Stimulated activated naive B cell treated with anti-CD40 and anti-IgM and Interleukin-4, amounts not matched to agents 10 μg/mL and 1 μg/mL and 100 μg/mL, for 72 hours (primary cell): ENCODE data around the gene NT5DC4.
"Not testable (repeated sequence)": the region's sequence is repeated elsewhere in the genome, so short reads cannot be mapped to it uniquely, and the experiment has no call there.

Source experiments
- ATAC-seq, 2 donors: fragments of 150-1000 bp; cut with Tn5 transposase; replicated peaks; 2 replicates each; pipeline ENCODE4 v1.10.0; 2021; ENCODE audit warnings: moderate library complexity in 1 of 2
- DNase-seq: peaks from one replicate; pipeline ENCODE4 v3.0.0; 2021
- H3K27ac Mint-ChIP-seq: one replicate; pipeline ENCODE4 v1.8.0; 2022; ENCODE audit warnings: mild to moderate bottlenecking, mixed read lengths
- H3K27me3 Mint-ChIP-seq, 2 donors: one replicate each; pipeline ENCODE4 v1.8.0; 2022; ENCODE audit warnings: mixed read lengths in 2 of 2
- H3K36me3 Mint-ChIP-seq, 2 donors: one replicate each; pipeline ENCODE4 v1.8.0; 2022; ENCODE audit warnings: mixed read lengths in 2 of 2, mild to moderate bottlenecking in 1 of 2
- H3K4me1 Mint-ChIP-seq, 2 donors: one replicate each; pipeline ENCODE4 v1.8.0; 2022; ENCODE audit warnings: mixed read lengths in 2 of 2, mild to moderate bottlenecking in 1 of 2
- H3K4me3 Mint-ChIP-seq, 2 donors: one replicate each; pipeline ENCODE4 v1.8.0; 2022; ENCODE audit warnings: mild to moderate bottlenecking in 2 of 2, mixed read lengths in 2 of 2, moderate library complexity in 1 of 2
- H3K9me3 Mint-ChIP-seq, 2 donors: one replicate each; pipeline ENCODE4 v1.8.0; 2022; ENCODE audit warnings: mixed read lengths in 2 of 2, mild to moderate bottlenecking in 1 of 2

The NT5DC4 gene

GRCh38 chr2:112690853-112691401 lies 29.9 kb upstream of the NT5DC4 start:
- Mint-ChIP-seq H3K9me3 (no peaks in the 10 kb centered on the region), H3K4me3 (peak overlapping the region; percentile 66 to 80), H3K4me1 (peaks cover 34 to 51% of the 10 kb centered on the region in 2 donors)

GRCh38 chr2:112691881-112692281 lies 28.9 kb upstream of the NT5DC4 start:
- H3K36me3 Mint-ChIP-seq = no peaks in the 10 kb centered on the region
- no peak for DNase-seq
- ATAC-seq = no peak

More at GRCh38 chr2:112690853-112691401, 29.9 kb upstream of the NT5DC4 start:
- no peaks in the 10 kb centered on the region for H3K27me3 Mint-ChIP-seq
- peak; percentile 72 to 77 for ATAC-seq
- H3K36me3 Mint-ChIP-seq = no peaks in the 10 kb centered on the region
- peak; percentile 50 for DNase-seq
- H3K27ac Mint-ChIP-seq = peak overlapping the region; percentile 73

DNA sequence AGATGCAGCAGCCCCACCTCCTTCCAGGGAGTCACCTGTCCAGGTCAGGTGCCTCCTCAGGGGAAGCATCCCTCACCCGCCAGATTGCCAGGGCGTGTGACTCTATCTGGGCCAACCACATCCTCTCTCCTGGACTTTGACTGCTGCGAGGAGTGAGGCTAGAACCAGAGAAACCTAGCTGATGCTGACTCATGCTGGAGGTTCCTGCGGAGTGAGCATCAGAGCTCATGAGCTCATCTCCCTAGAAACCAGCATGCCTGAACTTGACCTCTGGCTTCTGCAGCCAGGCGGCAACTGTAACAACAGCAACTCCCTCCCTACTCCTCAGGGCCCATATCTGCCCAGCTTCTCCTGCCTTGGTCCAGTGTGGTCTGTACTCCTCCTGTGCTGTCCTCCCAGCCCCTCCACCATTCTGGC lies 28.3 kb upstream of the NT5DC4 start:
- Mint-ChIP-seq H3K27ac (peak overlapping the region; percentile 38), H3K27me3 (no peaks in the 10 kb centered on the region), H3K9me3 (no peaks in the 10 kb centered on the region), H3K36me3 (no peaks in the 10 kb centered on the region), H3K4me1 (peaks cover 36 to 48% of the 10 kb centered on the region in 2 donors), H3K4me3 (peak overlapping the region; percentile 38 to 41)
- ATAC-seq (peak; percentile 83), DNase-seq (no peak)

More at GRCh38 chr2:112691881-112692281, 28.9 kb upstream of the NT5DC4 start:
- Mint-ChIP-seq H3K9me3 (no peaks in the 10 kb centered on the region), H3K4me1 (peaks cover 33 to 48% of the 10 kb centered on the region in 2 donors), H3K27ac (peak overlapping the region; percentile 33), H3K27me3 (no peaks in the 10 kb centered on the region), H3K4me3 (no peak overlapping the region)

- Mint-ChIP-seq H3K4me1 (peaks cover 37 to 48% of the 10 kb centered on the region in 2 donors), H3K27me3 (no peaks in the 10 kb centered on the region), H3K4me3 (peak overlapping the region; percentile 38 to 41), H3K36me3 (no peaks in the 10 kb centered on the region), H3K9me3 (no peaks in the 10 kb centered on the region), H3K27ac (peak overlapping the region; percentile 38)
- DNase-seq (no peak), ATAC-seq (peak; percentile 23 to 26)
Measured at GRCh38 chr2:112692918-112693317, 27.9 kb upstream of the NT5DC4 start.

GRCh38 chr2:112693596-112693995 lies 27.2 kb upstream of the NT5DC4 start:
- Mint-ChIP-seq H3K9me3 (no peaks in the 10 kb centered on the region), H3K4me3 (no peak overlapping the region), H3K4me1 (peaks cover 35 to 42% of the 10 kb centered on the region in 2 donors), H3K27ac (peak overlapping the region; percentile 81), H3K27me3 (no peaks in the 10 kb centered on the region), H3K36me3 (no peaks in the 10 kb centered on the region)
- DNase-seq (no peak), ATAC-seq (no peak)

- DNase-seq = no peak
- H3K27me3 Mint-ChIP-seq = no peaks in the 10 kb centered on the region
- H3K9me3 Mint-ChIP-seq = no peaks in the 10 kb centered on the region
- no peak overlapping the region for H3K4me3 Mint-ChIP-seq
- peaks cover 37 to 45% of the 10 kb centered on the region in 2 donors for H3K4me1 Mint-ChIP-seq
- no peak overlapping the region for H3K27ac Mint-ChIP-seq
- no peak for ATAC-seq
- H3K36me3 Mint-ChIP-seq = no peaks in the 10 kb centered on the region
Measured at GRCh38 chr2:112694182-112694581, 26.6 kb upstream of the NT5DC4 start.

DNA sequence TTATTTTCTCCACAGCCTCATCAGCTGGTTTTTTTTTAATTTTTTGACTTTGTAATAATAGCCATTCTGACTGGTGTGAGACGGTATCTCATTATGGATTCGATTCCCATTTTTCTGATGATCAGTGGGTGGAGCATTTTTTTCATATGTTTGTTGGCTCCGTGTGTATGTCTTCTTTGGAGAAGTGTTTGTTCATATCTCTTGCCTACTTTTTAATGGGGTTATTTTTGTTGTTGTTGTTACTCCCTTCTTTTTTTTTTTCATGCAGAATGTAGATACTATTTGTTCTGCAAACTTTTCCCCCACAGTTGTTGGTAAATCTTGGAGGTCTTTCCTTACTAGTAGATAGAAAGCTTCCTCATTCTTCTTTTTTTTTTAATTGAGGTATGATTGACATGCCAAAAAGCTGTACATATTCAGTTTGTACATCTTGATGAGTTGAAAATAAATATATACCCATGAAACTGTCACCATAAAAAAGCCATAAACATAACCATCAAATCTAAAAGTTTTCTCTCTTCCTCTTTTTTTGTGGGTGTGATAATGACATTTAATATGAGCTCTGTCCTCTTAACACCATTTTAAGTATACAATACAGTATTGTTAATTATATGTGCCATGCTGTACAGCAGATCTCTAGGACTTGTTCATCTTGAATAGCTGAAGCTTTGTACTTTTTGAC lies 21.8 kb upstream of the NT5DC4 start:
- ATAC-seq = no peak
- peak overlapping the region; percentile 6 for H3K27ac Mint-ChIP-seq
- no peak for DNase-seq
- H3K4me3 Mint-ChIP-seq = peak overlapping the region in 1 of 2 donors; percentile 35
- no peaks in the 10 kb centered on the region for H3K9me3 Mint-ChIP-seq
- H3K36me3 Mint-ChIP-seq = no peaks in the 10 kb centered on the region
- H3K4me1 Mint-ChIP-seq = peaks cover 35 to 47% of the 10 kb centered on the region in 2 donors
- no peaks in the 10 kb centered on the region for H3K27me3 Mint-ChIP-seq

GRCh38 chr2:112699984-112700667 lies 20.7 kb upstream of the NT5DC4 start:
- H3K27ac Mint-ChIP-seq = peak overlapping the region; percentile 84
- H3K4me1 Mint-ChIP-seq = peaks cover 42 to 56% of the 10 kb centered on the region in 2 donors

GRCh38 chr2:112701052-112701451 lies 19.8 kb upstream of the NT5DC4 start:
- H3K27ac Mint-ChIP-seq = peak overlapping the region; percentile 81
- ATAC-seq (peak in 1 of 2 donors; percentile 25), DNase-seq (no peak)
- H3K27me3 Mint-ChIP-seq = no peaks in the 10 kb centered on the region
- H3K36me3 Mint-ChIP-seq = no peaks in the 10 kb centered on the region
- peaks cover 0 to 2% of the 10 kb centered on the region in 2 donors for H3K9me3 Mint-ChIP-seq
- H3K4me3 Mint-ChIP-seq = peak overlapping the region; percentile 22 to 32
- peaks cover 51 to 63% of the 10 kb centered on the region in 2 donors for H3K4me1 Mint-ChIP-seq

More at GRCh38 chr2:112699984-112700667, 20.7 kb upstream of the NT5DC4 start:
- DNase-seq (no peak), ATAC-seq (peak; percentile 39 to 47)
- Mint-ChIP-seq H3K4me3 (peak overlapping the region; percentile 29 to 48), H3K9me3 (peaks cover 0 to 2% of the 10 kb centered on the region in 2 donors), H3K36me3 (no peaks in the 10 kb centered on the region), H3K27me3 (no peaks in the 10 kb centered on the region)

- Mint-ChIP-seq H3K9me3 (peaks cover 0 to 2% of the 10 kb centered on the region in 2 donors), H3K4me3 (no peak overlapping the region), H3K27ac (no peak overlapping the region), H3K4me1 (peaks cover 58 to 85% of the 10 kb centered on the region in 2 donors), H3K27me3 (no peaks in the 10 kb centered on the region), H3K36me3 (no peaks in the 10 kb centered on the region)
- ATAC-seq (no peak), DNase-seq (no peak)
Measured at GRCh38 chr2:112703684-112704083, 17.1 kb upstream of the NT5DC4 start.

- H3K27ac Mint-ChIP-seq = peak overlapping the region; percentile 93
- H3K4me3 Mint-ChIP-seq = peak overlapping the region; percentile 70
- DNase-seq (no peak), ATAC-seq (peak; percentile 24 to 39)
- peaks cover 49 to 85% of the 10 kb centered on the region in 2 donors for H3K4me1 Mint-ChIP-seq
- peaks cover 0 to 2% of the 10 kb centered on the region in 2 donors for H3K9me3 Mint-ChIP-seq
- H3K27me3 Mint-ChIP-seq = no peaks in the 10 kb centered on the region
- no peaks in the 10 kb centered on the region for H3K36me3 Mint-ChIP-seq
Measured at GRCh38 chr2:112705575-112705974, 15.2 kb upstream of the NT5DC4 start.

DNA sequence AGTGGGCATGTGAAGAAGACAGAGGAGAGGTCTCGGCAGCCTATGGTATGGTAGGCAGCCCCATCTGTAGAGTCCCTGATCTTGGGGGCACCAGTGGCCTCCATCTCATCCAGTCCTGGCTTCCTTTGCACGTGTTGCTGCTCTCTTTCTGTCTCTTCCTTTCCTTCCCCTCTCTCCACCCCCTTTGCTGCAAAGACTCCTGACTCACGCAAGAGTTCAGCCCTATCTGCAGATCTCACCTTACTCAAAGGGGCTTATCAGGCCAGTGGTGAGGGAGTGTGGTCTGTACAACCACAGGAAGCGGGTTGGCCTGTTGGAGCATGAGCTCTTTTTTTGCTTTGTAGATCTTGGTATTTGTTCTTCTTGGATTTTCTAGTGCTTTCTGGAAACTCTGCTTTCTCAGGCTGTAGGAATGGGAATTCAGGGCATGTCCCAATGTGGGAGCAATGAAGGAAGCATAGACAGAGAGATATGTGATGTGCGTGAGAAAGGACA lies 14.6 kb upstream of the NT5DC4 start:
- peak overlapping the region; percentile 70 for H3K4me3 Mint-ChIP-seq
- peaks cover 49 to 85% of the 10 kb centered on the region in 2 donors for H3K4me1 Mint-ChIP-seq
- H3K36me3 Mint-ChIP-seq = no peaks in the 10 kb centered on the region

DNA sequence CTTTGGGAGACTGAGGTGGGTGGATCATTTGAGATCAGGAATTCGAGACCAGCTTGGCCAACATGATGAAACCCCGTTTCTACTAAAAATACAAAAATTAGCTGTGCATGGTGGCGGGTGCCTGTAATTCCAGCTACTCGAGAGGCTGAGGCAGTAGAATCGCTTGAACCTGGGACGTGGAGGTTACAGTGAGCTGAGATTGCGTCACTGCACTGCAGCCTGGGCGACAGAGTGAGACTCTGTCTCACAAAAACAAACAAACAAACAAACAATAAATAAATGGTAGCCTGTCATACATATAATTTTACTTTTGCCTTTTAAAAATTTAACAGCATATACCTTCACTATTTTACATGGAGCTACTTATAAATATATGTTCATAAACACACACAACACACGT lies 13.9 kb upstream of the NT5DC4 start:
- Mint-ChIP-seq H3K27ac (peak overlapping the region; percentile 92), H3K4me1 (peaks cover 48 to 81% of the 10 kb centered on the region in 2 donors)
- not testable (repeated sequence) for H3K4me3 Mint-ChIP-seq, H3K27me3 Mint-ChIP-seq, H3K36me3 Mint-ChIP-seq, ATAC-seq, H3K9me3 Mint-ChIP-seq, DNase-seq

More for the DNA sequence above, 14.6 kb upstream of the NT5DC4 start:
- H3K27ac Mint-ChIP-seq = peak overlapping the region; percentile 93
- DNase-seq (peak; percentile 48), ATAC-seq (peak; percentile 72 to 76)
- H3K9me3 Mint-ChIP-seq = peaks cover 0 to 2% of the 10 kb centered on the region in 2 donors
- H3K27me3 Mint-ChIP-seq = no peaks in the 10 kb centered on the region

DNA sequence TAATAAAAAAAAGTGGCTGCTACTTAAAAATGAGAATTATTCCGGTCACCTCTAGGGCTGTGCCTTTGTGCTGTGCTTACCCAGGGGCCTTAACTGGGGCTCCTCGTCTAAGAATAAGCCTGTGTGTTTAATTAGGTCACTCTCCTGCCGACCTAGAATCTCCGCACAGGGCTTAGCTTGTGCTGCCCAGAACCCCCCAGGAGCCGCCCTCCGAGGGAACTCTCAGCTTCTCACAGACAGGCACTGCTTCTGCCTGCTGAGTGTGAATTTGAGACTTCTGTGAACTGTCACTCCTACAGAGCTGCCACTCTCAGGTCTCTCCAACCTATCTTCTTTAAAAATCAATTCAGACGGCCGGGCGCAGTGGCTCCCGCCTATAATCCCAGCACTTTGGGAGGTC lies 11.9 kb upstream of the NT5DC4 start:
- Mint-ChIP-seq H3K4me1 (peaks cover 58 to 93% of the 10 kb centered on the region in 2 donors), H3K27ac (peak overlapping the region; percentile 83)

More for the DNA sequence above, 11.9 kb upstream of the NT5DC4 start:
- ATAC-seq (no peak), DNase-seq (no peak)
- no peaks in the 10 kb centered on the region for H3K36me3 Mint-ChIP-seq
- peak overlapping the region; percentile 5 to 35 for H3K4me3 Mint-ChIP-seq
- H3K27me3 Mint-ChIP-seq = no peaks in the 10 kb centered on the region
- H3K9me3 Mint-ChIP-seq = peaks cover 0 to 2% of the 10 kb centered on the region in 2 donors
